Adrenal gland (tissue), 12 donors: ENCODE data around the gene ALCAM. TPM values are rescaled to one million over a fixed set of nuclear protein-coding genes. Genes with fewer than 3 reads are reported as not detected.

ENCODE experiments used
- DNase-seq, 7 donors: peaks; one replicate each; pipeline ENCODE4 v3.0.0-alpha.2; 2019 to 2020
- H3K27ac ChIP-seq, 5 donors: fragments of 200-600 bp; sonication (generic) in 4 of 5; 1 replicate in 3 of 5; 2 replicates in 2 of 5; pipeline versions ENCODE4 v1.5.1 to v1.8.0; 2016 to 2020; ENCODE audit warnings: mild to moderate bottlenecking in 1 of 5
- H3K27me3 ChIP-seq: fragments of 200-600 bp; 2 replicates; pipeline ENCODE4 v1.8.0; 2021
- H3K36me3 ChIP-seq, 2 donors: fragments of 200-600 bp; replicated peaks in 1 of 2; 1 replicate in 1 of 2; 2 replicates in 1 of 2; pipeline versions ENCODE4 v1.5.1 to v1.8.0; 2018 to 2022
- H3K4me1 ChIP-seq, 2 donors: fragments of 200-600 bp; replicated peaks in 1 of 2; 1 replicate in 1 of 2; 2 replicates in 1 of 2; pipeline versions ENCODE4 v1.5.1 to v1.8.0; 2018 to 2021
- H3K4me3 ChIP-seq, 4 donors: fragments of 200-600 bp; sonication (generic) in 3 of 4; one replicate each; pipeline ENCODE4 v1.5.1; 2016 to 2018
- H3K9me3 ChIP-seq, 3 donors: fragments of 200-600 bp; sonication (generic) in 1 of 3; replicated peaks in 1 of 3; 1 replicate in 2 of 3; 2 replicates in 1 of 3; pipeline versions ENCODE4 v1.5.1 to v1.8.0; 2016 to 2021
- POLR2A ChIP-seq, 2 donors: fragments of 450-650 bp; IDR thresholded peaks; one replicate each; pipeline ENCODE4 v1.6.1; 2017; ENCODE audit warnings: antibody characterized with exemption in 2 of 2, mild to moderate bottlenecking in 2 of 2, moderate library complexity in 1 of 2
- WGBS, 4 donors: extraction: QIAGEN DNeasy Blood & Tissue Kit in 2 of 4; methylation state at CpG; one replicate each; pipeline versions ENCODE4 v1.1.5 to v1.1.7; 2013 to 2017; 5-methylcytosine and 5-hydroxymethylcytosine counted together
- intact Hi-C, 2 donors: fragments of 100-400 bp; cut with DNase I; formaldehyde crosslinking; loops; one replicate each; pipeline versions ENCODE4 v1.14.1 to v1.15.0; 2022 to 2023
- polyA plus RNA-seq, 3 donors: library from polyadenylated mRNA; stranded (reverse); fragments of 200-250 nt in 2 of 3; fragments of 350-450 nt in 1 of 3; fragmentation: Illumina TruSeq in 1 of 3; extraction: RNeasy Lipid Tissue Mini Kit (QIAGEN cat#74804) in 1 of 3; gene quantifications; one replicate each; pipeline ENCODE4 v1.2.3, GENCODE V29; 2013 to 2014
- total RNA-seq, 9 donors: library from RNA; depleted of rRNA in 4 of 9; stranded (reverse); fragments of >200 nt in 4 of 9; fragments of 120-200 nt in 1 of 9; fragmentation: NEBNext Ultra II Directional in 1 of 9; extraction: Animal tissue kit (Norgen Biotek cat#: 25700) in 1 of 9; gene quantifications; one replicate each; pipeline versions ENCODE4 v1.1.0 to v1.2.4, GENCODE V29; 2013 to 2023
- TF ChIP-seq, protein P1 (sequence below), 6 experiments: fragments of 450-650 bp in 4 of 6; fragments of 200-600 bp in 2 of 6; sonication (generic) in 1 of 6; IDR thresholded peaks; 1 replicate in 5 of 6; 2 replicates in 1 of 6; pipeline versions ENCODE4 v1.5.1 to v1.8.0; 2016 to 2021; ENCODE audit warnings: antibody characterized with exemption in 6 of 6, mild to moderate bottlenecking in 2 of 6, moderate library complexity in 1 of 6
- donor health status: healthy with polysubstance abuse.
- donor health status: Bipolar disorder and iron deficiency.
- donor health status: DM: yes; HTN: yes; CAD: no.
- donor health status: DM: no; HTN: no; CAD: no.
- donor health status: DM: no; HTN: no; CAD: no.
- donor health status: DM: yes; HTN: yes; CAD: no.

Gene ALCAM
- total and polyA plus RNA-seq, 12 donors, result 9.1 to 64.1 (median 23.9) TPM

DNA sequence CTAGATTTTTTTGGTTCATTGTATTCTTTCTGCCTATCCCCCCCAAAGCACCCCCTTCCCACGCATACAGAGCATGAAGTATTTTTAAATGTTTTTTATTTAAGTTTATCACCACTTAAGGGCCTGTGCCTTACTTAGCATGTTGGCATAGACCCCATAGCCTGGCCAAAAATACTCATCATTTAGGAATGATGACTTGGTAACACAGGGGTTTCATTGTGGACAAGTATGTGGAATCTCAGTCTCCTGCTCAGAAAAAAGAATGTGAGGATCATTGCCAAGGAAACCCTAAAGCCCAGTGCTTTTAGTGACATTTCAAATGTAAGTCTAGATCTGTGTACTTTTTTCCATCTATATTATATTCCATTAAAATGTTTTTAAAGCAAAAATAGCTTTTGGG, 146.3 kb downstream of the ALCAM start:
- no peaks in the 10 kb centered on the region for H3K36me3 ChIP-seq
- no peak for DNase-seq
- 95 to 100% (median 98%) methylated on average over 1 of the region's 1 CpG for WGBS, 4 donors
- H3K4me3 ChIP-seq, result no peak overlapping the region
- no peak overlapping the region for H3K27ac ChIP-seq
- intact Hi-C loops, result loop anchor here in 1 of 2 donors (10.0 kb wide), 1 partner anchor 138 kb away; no protein-coding TSS in a partner anchor
- no peaks in the 10 kb centered on the region for H3K27me3 ChIP-seq
- no peaks in the 10 kb centered on the region for H3K9me3 ChIP-seq
- no peaks in the 10 kb centered on the region for H3K4me1 ChIP-seq
- TF ChIP-seq, protein P1, sequence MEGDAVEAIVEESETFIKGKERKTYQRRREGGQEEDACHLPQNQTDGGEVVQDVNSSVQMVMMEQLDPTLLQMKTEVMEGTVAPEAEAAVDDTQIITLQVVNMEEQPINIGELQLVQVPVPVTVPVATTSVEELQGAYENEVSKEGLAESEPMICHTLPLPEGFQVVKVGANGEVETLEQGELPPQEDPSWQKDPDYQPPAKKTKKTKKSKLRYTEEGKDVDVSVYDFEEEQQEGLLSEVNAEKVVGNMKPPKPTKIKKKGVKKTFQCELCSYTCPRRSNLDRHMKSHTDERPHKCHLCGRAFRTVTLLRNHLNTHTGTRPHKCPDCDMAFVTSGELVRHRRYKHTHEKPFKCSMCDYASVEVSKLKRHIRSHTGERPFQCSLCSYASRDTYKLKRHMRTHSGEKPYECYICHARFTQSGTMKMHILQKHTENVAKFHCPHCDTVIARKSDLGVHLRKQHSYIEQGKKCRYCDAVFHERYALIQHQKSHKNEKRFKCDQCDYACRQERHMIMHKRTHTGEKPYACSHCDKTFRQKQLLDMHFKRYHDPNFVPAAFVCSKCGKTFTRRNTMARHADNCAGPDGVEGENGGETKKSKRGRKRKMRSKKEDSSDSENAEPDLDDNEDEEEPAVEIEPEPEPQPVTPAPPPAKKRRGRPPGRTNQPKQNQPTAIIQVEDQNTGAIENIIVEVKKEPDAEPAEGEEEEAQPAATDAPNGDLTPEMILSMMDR (IDR thresholded peaks at IDR 0.05), result no peak
- TF ChIP-seq POLR2A (IDR thresholded peaks at IDR 0.05), result no peak

DNA sequence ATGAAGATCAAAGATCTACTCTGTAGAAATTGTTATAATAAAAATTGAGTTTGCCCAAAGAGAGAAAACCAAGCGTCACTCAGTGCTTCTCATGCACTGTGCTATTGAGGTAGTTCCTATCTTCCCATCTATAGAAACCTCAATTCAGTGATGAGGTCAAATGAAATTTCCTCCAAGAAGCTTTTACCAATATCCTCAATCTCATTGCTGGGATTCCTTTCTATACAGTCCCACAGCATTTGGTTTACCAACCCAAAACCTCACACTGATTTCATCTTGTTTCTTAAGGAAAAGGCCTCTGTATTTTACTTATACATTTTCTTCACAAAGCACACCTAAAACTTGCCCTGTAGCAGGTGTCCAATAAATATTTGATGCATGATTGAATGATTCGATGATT, 147.2 kb downstream of the ALCAM start:
- WGBS, 4 donors, result 92 to 98% (median 96%) methylated on average over 2 of the region's 2 CpGs
- Histone ChIP-seq H3K4me3 (no peak overlapping the region), H3K4me1 (no peaks in the 10 kb centered on the region), H3K9me3 (no peaks in the 10 kb centered on the region), H3K27ac (no peak overlapping the region), H3K36me3 (no peaks in the 10 kb centered on the region), H3K27me3 (no peaks in the 10 kb centered on the region)
- no peak for TF ChIP-seq POLR2A (IDR thresholded peaks at IDR 0.05)
- TF ChIP-seq, protein P1 (IDR thresholded peaks at IDR 0.05), result no peak
- intact Hi-C loops, result loop anchor here in 1 of 2 donors (10.0 kb wide), 1 partner anchor 139 kb away; no protein-coding TSS in a partner anchor
- no peak for DNase-seq

DNA sequence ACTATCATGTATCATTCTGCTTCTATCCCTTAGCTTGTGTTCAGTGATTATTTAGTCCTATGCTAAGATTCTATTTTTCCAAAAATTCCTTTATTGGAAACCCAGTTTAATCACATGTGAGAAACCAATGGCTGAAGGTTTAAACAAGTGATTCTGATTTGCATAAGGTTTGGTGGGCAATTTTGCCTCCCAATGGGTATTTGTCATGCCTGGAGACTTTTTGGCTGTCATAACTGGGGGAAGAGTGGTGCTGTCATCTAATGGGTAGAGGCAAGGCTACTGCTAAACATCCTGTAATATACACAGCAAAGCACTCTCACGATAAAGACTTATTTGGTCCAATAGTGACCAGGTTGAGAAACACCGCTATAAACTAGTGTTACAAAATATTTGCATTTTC, 148.7 kb downstream of the ALCAM start:
- WGBS, 4 donors, result 92 to 98% (median 94%) methylated on average over 2 of the region's 2 CpGs
- intact Hi-C loops, result loop anchor here in 1 of 2 donors (10.0 kb wide), 1 partner anchor 141 kb away; no protein-coding TSS in a partner anchor
- Histone ChIP-seq H3K27ac (no peak overlapping the region), H3K4me1 (no peaks in the 10 kb centered on the region), H3K4me3 (no peak overlapping the region), H3K9me3 (no peaks in the 10 kb centered on the region), H3K36me3 (no peaks in the 10 kb centered on the region), H3K27me3 (no peaks in the 10 kb centered on the region)
- TF ChIP-seq, protein P1 (IDR thresholded peaks at IDR 0.05), result no peak
- TF ChIP-seq POLR2A (IDR thresholded peaks at IDR 0.05), result no peak
- no peak for DNase-seq

DNA sequence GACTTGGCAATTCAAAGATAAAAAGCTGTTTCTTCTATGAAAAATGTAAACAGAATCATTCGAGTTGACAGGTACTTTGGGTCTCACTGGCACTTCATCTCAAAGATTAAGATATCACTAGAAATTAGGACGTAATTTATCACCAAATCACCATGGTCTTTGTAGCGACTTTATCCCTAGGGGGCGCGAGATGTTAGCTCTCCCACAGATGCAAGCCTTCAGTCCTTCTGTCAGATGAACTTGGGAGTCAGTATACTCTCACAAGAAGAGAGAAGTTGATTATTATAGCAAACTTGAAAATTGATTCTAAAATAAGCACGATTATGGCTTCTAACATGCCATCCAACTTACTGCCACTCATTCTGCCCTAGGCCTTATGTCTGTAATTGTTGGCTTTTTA, 150.3 kb downstream of the ALCAM start:
- Histone ChIP-seq H3K27me3 (no peaks in the 10 kb centered on the region), H3K36me3 (no peaks in the 10 kb centered on the region), H3K4me3 (no peak overlapping the region), H3K4me1 (no peaks in the 10 kb centered on the region), H3K9me3 (no peaks in the 10 kb centered on the region), H3K27ac (no peak overlapping the region)
- 75 to 84% (median 76%) methylated on average over 6 of the region's 6 CpGs for WGBS, 4 donors
- DNase-seq, result no peak
- no peak for TF ChIP-seq POLR2A (IDR thresholded peaks at IDR 0.05)
- TF ChIP-seq, protein P1 (IDR thresholded peaks at IDR 0.05), result no peak
- intact Hi-C loops, result loop anchor here in 1 of 2 donors (10.0 kb wide), 1 partner anchor 142 kb away; no protein-coding TSS in a partner anchor
